ENCODE data around the gene RCOR3.

The RCOR3 gene

GRCh38 chr1:211327346-211327921, 68.3 kb downstream of the RCOR3 start:
- Histone ChIP-seq H3K27me3 (ENCODE audit: insufficient read depth, low read length, poor library complexity) (peaks cover 37% of the 10 kb centered on the region), H3K27ac (ENCODE audit: low read length) (no peak overlapping the region), H3K36me3 (ENCODE audit: insufficient read depth, low read length) (no peaks in the 10 kb centered on the region), H2AFZ (ENCODE audit: low read depth, low read length) (peak overlapping the region; percentile 71), H3K79me2 (ENCODE audit: insufficient read depth, low read length) (no peaks in the 10 kb centered on the region), H3K4me2 (ENCODE audit: insufficient read depth, low read length) (peak overlapping the region; percentile 88), H4K20me1 (ENCODE audit: insufficient read depth, low read length) (0 out of 2 replicates have a peak, but pooled peaks cover 5% of the 10 kb centered on the region), H3K9me3 (ENCODE audit: insufficient read depth, low read length, severe bottlenecking) (no peaks in the 10 kb centered on the region), H3K4me3 (ENCODE audit: low read depth in 1 of 2, low read length in 2 of 2) (peak overlapping the region; percentile 33 to 66; a peak in 3 of 4 replicates), H3K9ac (ENCODE audit: low read depth, low read length) (peak overlapping the region; percentile 67), H3K4me1 (ENCODE audit: insufficient read depth, low read length) (peaks cover 29% of the 10 kb centered on the region)
- peak; percentile 38 for ATAC-seq (ENCODE audit: insufficient read depth, low read depth)
- TF ChIP-seq CTCF (IDR thresholded peaks at IDR 0.05; ENCODE audit: borderline replicate concordance, extremely low read depth, low read length, poor library complexity, severe bottlenecking) (no peak), EZH2 (IDR thresholded peaks at IDR 0.05; ENCODE audit: borderline replicate concordance, low read depth, low read length, severe bottlenecking) (no peak)
- peak; percentile 29 for DNase-seq

GRCh38 chr1:211328084-211328694, 69.0 kb downstream of the RCOR3 start:
- no peak for DNase-seq
- no peak overlapping the region for H3K4me3 ChIP-seq (ENCODE audit: low read depth in 1 of 2, low read length in 2 of 2)
- no peak overlapping the region for H3K27ac ChIP-seq (ENCODE audit: low read length)
- no peaks in the 10 kb centered on the region for H3K36me3 ChIP-seq (ENCODE audit: insufficient read depth, low read length)
- H3K9me3 ChIP-seq (ENCODE audit: insufficient read depth, low read length, severe bottlenecking) = no peaks in the 10 kb centered on the region
- TF ChIP-seq EZH2 (IDR thresholded peaks at IDR 0.05; ENCODE audit: borderline replicate concordance, low read depth, low read length, severe bottlenecking) = no peak
- H3K27me3 ChIP-seq (ENCODE audit: insufficient read depth, low read length, poor library complexity) = peaks cover 33% of the 10 kb centered on the region
- no peaks in the 10 kb centered on the region for H3K79me2 ChIP-seq (ENCODE audit: insufficient read depth, low read length)
- ATAC-seq (ENCODE audit: insufficient read depth, low read depth) = no peak
- H2AFZ ChIP-seq (ENCODE audit: low read depth, low read length) = no peak overlapping the region
- 0 out of 2 replicates have a peak, but pooled peaks cover 5% of the 10 kb centered on the region for H4K20me1 ChIP-seq (ENCODE audit: insufficient read depth, low read length)
- H3K9ac ChIP-seq (ENCODE audit: low read depth, low read length) = no peak overlapping the region
- H3K4me1 ChIP-seq (ENCODE audit: insufficient read depth, low read length) = peaks cover 29% of the 10 kb centered on the region
- peak overlapping the region; percentile 88; the same call in 1 of the 2 replicates for H3K4me2 ChIP-seq (ENCODE audit: insufficient read depth, low read length)

GRCh38 chr1:211328866-211329475, 69.8 kb downstream of the RCOR3 start:
- Histone ChIP-seq H3K79me2 (ENCODE audit: insufficient read depth, low read length) (no peaks in the 10 kb centered on the region), H3K9me3 (ENCODE audit: insufficient read depth, low read length, severe bottlenecking) (no peaks in the 10 kb centered on the region), H3K9ac (ENCODE audit: low read depth, low read length) (no peak overlapping the region), H3K36me3 (ENCODE audit: insufficient read depth, low read length) (no peaks in the 10 kb centered on the region), H3K27me3 (ENCODE audit: insufficient read depth, low read length, poor library complexity) (peaks cover 29% of the 10 kb centered on the region), H3K4me1 (ENCODE audit: insufficient read depth, low read length) (peaks cover 29% of the 10 kb centered on the region), H3K27ac (ENCODE audit: low read length) (no peak overlapping the region), H3K4me2 (ENCODE audit: insufficient read depth, low read length) (no peak overlapping the region), H3K4me3 (ENCODE audit: low read depth in 1 of 2, low read length in 2 of 2) (no peak overlapping the region), H2AFZ (ENCODE audit: low read depth, low read length) (no peak overlapping the region), H4K20me1 (ENCODE audit: insufficient read depth, low read length) (0 out of 2 replicates have a peak, but pooled peaks cover 5% of the 10 kb centered on the region)
- TF ChIP-seq CTCF (IDR thresholded peaks at IDR 0.05; ENCODE audit: borderline replicate concordance, extremely low read depth, low read length, poor library complexity, severe bottlenecking) (no peak), EZH2 (IDR thresholded peaks at IDR 0.05; ENCODE audit: borderline replicate concordance, low read depth, low read length, severe bottlenecking) (no peak)
- DNase-seq (no peak), ATAC-seq (ENCODE audit: insufficient read depth, low read depth) (no peak)

- TF ChIP-seq CTCF (IDR thresholded peaks at IDR 0.05; ENCODE audit: borderline replicate concordance, extremely low read depth, low read length, poor library complexity, severe bottlenecking) (no peak), EZH2 (IDR thresholded peaks at IDR 0.05; ENCODE audit: borderline replicate concordance, low read depth, low read length, severe bottlenecking) (no peak)
- Histone ChIP-seq H3K4me3 (ENCODE audit: low read depth in 1 of 2, low read length in 2 of 2) (no peak overlapping the region), H3K9me3 (ENCODE audit: insufficient read depth, low read length, severe bottlenecking) (no peaks in the 10 kb centered on the region), H3K27ac (ENCODE audit: low read length) (no peak overlapping the region), H3K79me2 (ENCODE audit: insufficient read depth, low read length) (no peaks in the 10 kb centered on the region), H3K4me1 (ENCODE audit: insufficient read depth, low read length) (peaks cover 29% of the 10 kb centered on the region), H3K27me3 (ENCODE audit: insufficient read depth, low read length, poor library complexity) (peaks cover 29% of the 10 kb centered on the region), H3K4me2 (ENCODE audit: insufficient read depth, low read length) (no peak overlapping the region), H4K20me1 (ENCODE audit: insufficient read depth, low read length) (0 out of 2 replicates have a peak, but pooled peaks cover 5% of the 10 kb centered on the region), H3K36me3 (ENCODE audit: insufficient read depth, low read length) (no peaks in the 10 kb centered on the region), H2AFZ (ENCODE audit: low read depth, low read length) (no peak overlapping the region), H3K9ac (ENCODE audit: low read depth, low read length) (no peak overlapping the region)
- DNase-seq (no peak), ATAC-seq (ENCODE audit: insufficient read depth, low read depth) (no peak)
Measured at GRCh38 chr1:211329764-211330201, 70.6 kb downstream of the RCOR3 start.

Measured in DND-41 (cell line).